HG03095 (cell line): Measurements from ENCODE around the gene NCOA7.

Source experiments
- ATAC-seq: cut with Tn5 transposase; IDR thresholded peaks from one replicate; pipeline ENCODE4 v1.9.1; 2021; ENCODE audit warnings: moderate library complexity; ENCODE audit not compliant: unreplicated experiment

NCOA7 gene, protein sequence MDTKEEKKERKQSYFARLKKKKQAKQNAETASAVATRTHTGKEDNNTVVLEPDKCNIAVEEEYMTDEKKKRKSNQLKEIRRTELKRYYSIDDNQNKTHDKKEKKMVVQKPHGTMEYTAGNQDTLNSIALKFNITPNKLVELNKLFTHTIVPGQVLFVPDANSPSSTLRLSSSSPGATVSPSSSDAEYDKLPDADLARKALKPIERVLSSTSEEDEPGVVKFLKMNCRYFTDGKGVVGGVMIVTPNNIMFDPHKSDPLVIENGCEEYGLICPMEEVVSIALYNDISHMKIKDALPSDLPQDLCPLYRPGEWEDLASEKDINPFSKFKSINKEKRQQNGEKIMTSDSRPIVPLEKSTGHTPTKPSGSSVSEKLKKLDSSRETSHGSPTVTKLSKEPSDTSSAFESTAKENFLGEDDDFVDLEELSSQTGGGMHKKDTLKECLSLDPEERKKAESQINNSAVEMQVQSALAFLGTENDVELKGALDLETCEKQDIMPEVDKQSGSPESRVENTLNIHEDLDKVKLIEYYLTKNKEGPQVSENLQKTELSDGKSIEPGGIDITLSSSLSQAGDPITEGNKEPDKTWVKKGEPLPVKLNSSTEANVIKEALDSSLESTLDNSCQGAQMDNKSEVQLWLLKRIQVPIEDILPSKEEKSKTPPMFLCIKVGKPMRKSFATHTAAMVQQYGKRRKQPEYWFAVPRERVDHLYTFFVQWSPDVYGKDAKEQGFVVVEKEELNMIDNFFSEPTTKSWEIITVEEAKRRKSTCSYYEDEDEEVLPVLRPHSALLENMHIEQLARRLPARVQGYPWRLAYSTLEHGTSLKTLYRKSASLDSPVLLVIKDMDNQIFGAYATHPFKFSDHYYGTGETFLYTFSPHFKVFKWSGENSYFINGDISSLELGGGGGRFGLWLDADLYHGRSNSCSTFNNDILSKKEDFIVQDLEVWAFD

DNA sequence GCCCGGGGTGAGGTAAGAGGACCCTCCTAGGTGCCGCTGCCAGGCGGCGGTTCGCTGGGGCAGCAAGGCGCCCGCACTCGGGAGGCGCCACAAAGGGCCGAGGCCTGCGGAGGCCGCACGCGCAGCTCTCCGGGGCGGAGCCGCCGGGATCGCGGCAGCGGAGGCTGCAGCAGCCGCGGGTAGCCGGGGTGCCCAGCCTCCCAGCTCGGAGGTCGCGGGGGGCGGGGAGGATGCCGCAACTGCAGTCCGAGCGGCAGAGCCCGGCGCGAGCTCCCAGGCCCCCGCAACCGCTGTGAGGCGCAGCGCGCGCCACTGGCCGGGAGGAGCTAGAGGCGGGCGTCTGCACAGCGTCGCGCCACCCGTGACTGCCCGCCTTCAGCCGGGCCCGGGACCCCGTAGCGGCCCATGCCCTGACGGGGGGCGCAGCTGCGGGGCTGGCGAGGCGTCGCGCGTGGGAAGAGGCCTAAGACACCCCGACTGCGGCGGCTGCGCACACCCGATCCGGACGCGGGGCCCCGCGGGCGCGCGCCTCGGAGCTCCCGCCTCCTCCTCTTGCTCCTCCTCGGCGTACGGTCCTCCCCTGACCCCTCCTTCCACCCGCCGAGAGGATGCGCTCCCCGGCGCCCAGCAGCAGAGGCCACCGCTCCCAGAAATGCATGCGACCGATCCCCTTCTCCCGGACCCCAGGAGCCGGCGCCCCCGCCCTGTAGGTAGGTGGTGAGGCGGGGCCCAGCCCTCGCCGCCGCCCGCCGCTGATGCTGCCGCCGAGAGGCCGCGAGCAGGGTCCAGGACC, at the start of gene NCOA7:
Gene NCOA7, plus strand, starts transcription at position 603 of the 793 bp plus-strand sequence. CDS start 24,395 bp downstream, outside the sequence.
- ATAC-seq = peak; percentile 67

DNA sequence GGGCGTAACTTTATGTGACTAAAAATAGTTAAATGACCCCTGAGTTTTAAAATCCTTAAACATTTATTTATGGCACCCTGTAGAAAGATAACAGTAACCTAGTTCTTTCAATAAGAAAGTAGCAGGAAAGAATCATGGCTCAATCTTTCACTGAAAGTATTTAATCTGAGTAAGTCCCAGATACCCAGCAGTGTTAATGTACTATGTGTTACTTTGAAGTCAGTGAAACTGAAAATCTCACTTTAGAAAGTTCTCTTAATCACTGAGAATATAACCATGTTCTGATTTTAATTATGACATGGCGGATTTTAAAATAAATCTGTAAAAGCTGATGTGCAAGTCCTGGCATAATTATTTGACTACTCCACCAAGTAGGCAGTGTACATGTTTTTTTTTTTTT, 49.4 kb upstream of the NCOA7 start:
- ATAC-seq = no peak

DNA sequence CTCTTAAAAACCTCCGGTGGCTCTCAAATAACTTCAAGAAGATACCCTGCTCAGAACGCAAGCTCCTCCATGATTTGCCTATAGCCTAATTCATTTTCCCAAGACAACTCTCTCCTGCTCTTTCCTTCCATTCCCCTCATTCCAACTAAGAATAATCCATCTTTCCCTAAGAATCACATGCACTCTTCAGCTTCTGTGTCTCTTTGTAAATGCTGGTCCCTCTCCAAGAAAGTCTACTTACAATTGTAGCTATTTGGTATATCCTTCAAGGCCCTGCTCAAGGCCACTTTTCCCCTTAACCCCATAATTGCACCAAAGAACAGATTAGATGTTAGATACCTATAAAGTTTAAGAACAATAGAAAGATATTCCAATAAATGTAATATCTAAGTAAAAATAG, 48.7 kb upstream of the NCOA7 start:
- no peak for ATAC-seq

- no peak for ATAC-seq
These were observed 48.2 kb upstream of the NCOA7 start for GRCh38 chr6:125742464-125743120.

DNA sequence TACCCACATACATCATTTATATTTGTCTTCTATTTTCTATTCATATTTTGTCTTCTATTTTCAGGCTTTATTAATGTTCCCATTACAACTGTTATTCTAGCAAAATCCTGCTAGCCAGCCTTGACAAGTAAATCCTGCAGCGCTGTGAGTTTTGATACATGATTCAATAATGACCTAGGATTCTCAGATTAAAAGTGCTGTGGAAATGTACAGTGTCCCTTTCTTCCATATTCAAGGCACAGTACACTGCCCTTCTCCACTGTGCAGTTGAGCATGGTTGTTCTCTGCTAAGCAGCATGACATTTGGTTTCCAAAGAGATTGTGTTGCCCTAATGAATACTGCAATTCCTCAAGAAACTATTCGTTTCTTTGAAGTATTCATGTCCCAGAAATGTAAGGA, 47.2 kb upstream of the NCOA7 start:
- no peak for ATAC-seq

GRCh38 chr6:125745281-125746018, 45.3 kb upstream of the NCOA7 start:
- ATAC-seq = no peak

GRCh38 chr6:125746019-125746414, 44.7 kb upstream of the NCOA7 start:
- ATAC-seq = no peak

- peak; percentile 52 for ATAC-seq
These were observed 43.8 kb upstream of the NCOA7 start for GRCh38 chr6:125746731-125747588.

DNA sequence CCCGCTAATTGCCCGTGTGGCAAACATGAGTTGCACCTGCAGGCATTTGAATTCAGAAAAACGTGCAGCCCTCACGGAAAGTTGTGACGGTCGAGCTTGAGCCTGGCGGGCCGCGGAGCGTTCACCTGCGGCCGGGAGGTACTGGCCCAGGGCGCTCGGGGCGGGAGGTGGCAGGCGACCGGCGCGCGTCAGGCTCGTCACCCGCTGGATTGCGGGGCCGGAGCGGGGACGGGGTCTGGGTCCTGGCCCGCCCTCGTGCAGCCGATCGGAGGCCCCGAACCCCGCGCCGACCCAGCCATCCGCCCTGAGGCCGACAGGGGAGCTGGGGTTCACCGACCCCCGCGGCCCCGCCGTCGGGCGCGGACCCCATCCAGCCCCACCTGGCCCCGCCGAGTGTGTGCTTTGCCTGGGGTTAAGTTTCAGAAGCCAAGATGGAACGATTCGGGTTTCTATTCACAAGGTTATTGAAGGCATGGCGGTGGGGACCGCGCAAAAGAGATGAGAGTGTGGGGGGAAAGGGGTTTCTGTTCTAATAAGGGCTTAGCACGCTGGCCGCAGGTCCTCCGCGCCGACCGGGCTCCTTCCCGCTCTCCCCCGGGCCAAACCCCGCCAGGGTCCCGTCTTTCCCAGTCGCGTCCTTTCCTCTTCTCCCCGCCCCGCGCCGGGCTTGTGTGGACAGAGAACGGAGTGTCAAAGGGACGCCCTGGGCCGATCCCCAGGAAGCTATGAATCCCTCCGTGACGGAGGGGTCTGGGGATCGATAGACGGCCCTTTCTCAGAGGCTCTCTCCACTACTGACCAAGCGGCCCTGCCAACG, 43.0 kb upstream of the NCOA7 start:
- no peak for ATAC-seq

GRCh38 chr6:125748406-125749172, 42.2 kb upstream of the NCOA7 start:
- ATAC-seq = no peak

- peak; percentile 87 for ATAC-seq
These were observed 41.4 kb upstream of the NCOA7 start, which contains the start of gene HEY2 for GRCh38 chr6:125749173-125749864. Gene HEY2 (plus strand): TSS chr6:125749632. CDS start chr6:125749777, 145 bp downstream.

GRCh38 chr6:125749865-125750691, 40.7 kb upstream of the NCOA7 start:
- ATAC-seq = no peak

DNA sequence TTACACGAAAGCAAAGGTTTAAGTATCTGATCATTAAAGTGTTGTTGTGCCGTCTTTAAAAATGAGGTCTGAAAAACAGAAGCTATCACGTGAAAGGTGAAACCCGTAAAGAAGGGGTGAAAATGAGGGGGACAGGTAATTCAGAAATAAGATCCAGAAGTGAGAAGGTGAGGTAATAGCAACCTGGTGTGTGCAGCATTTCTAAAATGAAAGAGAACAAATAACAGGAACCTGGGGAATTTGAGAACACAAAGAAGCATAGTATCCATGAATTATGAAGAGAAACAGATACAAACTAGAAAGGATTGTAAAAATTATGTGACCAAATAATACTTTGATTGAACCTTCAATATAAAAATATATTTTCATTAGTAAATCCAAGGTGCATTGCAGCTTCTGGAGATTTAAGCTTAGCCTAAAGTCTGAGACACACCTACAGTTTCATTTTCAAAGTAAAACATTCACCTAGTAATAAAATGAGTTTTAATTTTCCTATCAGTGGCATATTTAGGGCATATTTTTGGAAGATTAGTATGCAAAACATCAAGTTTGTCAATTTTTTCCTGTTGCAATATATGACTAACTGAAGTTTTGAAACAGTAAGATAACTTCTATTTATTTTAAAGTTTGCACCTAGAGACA, 39.9 kb upstream of the NCOA7 start:
- ATAC-seq = no peak

- ATAC-seq = no peak
These were observed 39.3 kb upstream of the NCOA7 start for GRCh38 chr6:125751334-125751916.

DNA sequence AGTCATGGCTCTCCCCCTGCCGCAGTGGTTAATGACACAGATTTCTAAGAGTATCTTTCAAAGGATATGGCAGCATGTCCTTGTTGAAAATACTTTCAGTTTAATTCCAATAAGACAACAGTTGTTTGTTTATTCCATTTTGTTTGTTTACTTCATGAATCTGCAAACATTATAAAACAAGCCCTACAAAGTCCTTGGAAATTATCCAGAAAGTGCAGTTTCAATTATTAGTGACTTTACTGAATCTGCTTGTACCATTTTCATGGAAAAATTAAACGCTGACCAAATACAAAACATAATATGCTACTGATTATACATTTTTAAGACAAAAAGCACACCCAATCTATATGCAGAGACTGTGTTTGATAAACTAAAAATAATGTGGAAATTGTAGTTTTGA, 38.0 kb upstream of the NCOA7 start:
- ATAC-seq = no peak
